ACC112 (cell line): ENCODE measurements around the gene SETD9.
A peak's percentile ranks its signal among the peaks of the same experiment; 100 is the strongest.

ENCODE experiments used
- H2AFZ ChIP-seq: fragments of 200-600 bp; sonication (generic); one replicate; pipeline ENCODE4 v1.6.0; 2017; ENCODE audit warnings: antibody characterized with exemption, low read length; ENCODE audit not compliant: unreplicated experiment
- H3K27ac ChIP-seq: fragments of 200-600 bp; sonication (generic); 2 replicates; pipeline ENCODE4 v1.5.1; 2014; ENCODE audit warnings: low read depth, mild to moderate bottlenecking, antibody characterized with exemption, low read length, moderate library complexity
- H3K27me3 ChIP-seq: fragments of 200-600 bp; sonication (generic); 2 replicates; pipeline ENCODE4 v1.6.1; 2014; ENCODE audit warnings: mild to moderate bottlenecking, antibody characterized with exemption, low read length, moderate library complexity, mixed read lengths; ENCODE audit not compliant: insufficient read depth
- H3K36me3 ChIP-seq: fragments of 200-600 bp; sonication (generic); 2 replicates; pipeline ENCODE4 v1.6.1; 2016; ENCODE audit warnings: mild to moderate bottlenecking, antibody characterized with exemption, low read length, moderate library complexity, mixed read lengths; ENCODE audit not compliant: insufficient read depth
- H3K4me1 ChIP-seq: fragments of 200-600 bp; sonication (generic); one replicate; pipeline ENCODE4 v1.6.1; 2016; ENCODE audit warnings: low read length, mixed read lengths; ENCODE audit not compliant: insufficient read depth, unreplicated experiment, control insufficient read depth
- H3K4me3 ChIP-seq: fragments of 200-600 bp; sonication (generic); 2 replicates; pipeline ENCODE4 v1.5.1; 2014; ENCODE audit warnings: mild to moderate bottlenecking, low read depth, low read length
- H3K79me2 ChIP-seq: fragments of 200-600 bp; sonication (generic); one replicate; pipeline ENCODE4 v1.6.0; 2016; ENCODE audit warnings: low read length; ENCODE audit not compliant: control insufficient read depth, unreplicated experiment, insufficient read depth

Gene SETD9

GRCh38 chr5:56909294-56910209 lies at the start of gene SETD9:
TSS of gene SETD9 (plus strand) at chr5:56909596. CDS start at chr5:56909646, 50 bp downstream.
- Histone ChIP-seq H3K27me3 (no peaks in the 10 kb centered on the region), H3K36me3 (no peaks in the 10 kb centered on the region), H3K4me1 (peaks cover 6% of the 10 kb centered on the region), H3K79me2 (peaks cover 5% of the 10 kb centered on the region), H2AFZ (peak within 1 kb of the TSS; percentile 99), H3K4me3 (peak within 1 kb of the TSS; percentile 94), H3K27ac (peak within 1 kb of the TSS; percentile 92)

GRCh38 chr5:56861893-56862485 lies 47.4 kb upstream of the SETD9 start:
- Histone ChIP-seq H3K27ac (no peak overlapping the region), H3K4me3 (no peak overlapping the region), H2AFZ (no peak overlapping the region), H3K79me2 (no peaks in the 10 kb centered on the region), H3K4me1 (no peaks in the 10 kb centered on the region), H3K36me3 (no peaks in the 10 kb centered on the region), H3K27me3 (no peaks in the 10 kb centered on the region)

GRCh38 chr5:56862909-56863308 lies 46.5 kb upstream of the SETD9 start:
- Histone ChIP-seq H3K79me2 (no peaks in the 10 kb centered on the region), H2AFZ (no peak overlapping the region), H3K36me3 (no peaks in the 10 kb centered on the region), H3K27me3 (no peaks in the 10 kb centered on the region), H3K27ac (no peak overlapping the region), H3K4me1 (no peaks in the 10 kb centered on the region), H3K4me3 (no peak overlapping the region)

GRCh38 chr5:56871777-56872176 lies 37.6 kb upstream of the SETD9 start:
- peaks cover 9% of the 10 kb centered on the region for H3K36me3 ChIP-seq
- H3K4me3 ChIP-seq = no peak overlapping the region
- no peaks in the 10 kb centered on the region for H3K27me3 ChIP-seq
- H3K27ac ChIP-seq = no peak overlapping the region
- no peaks in the 10 kb centered on the region for H3K4me1 ChIP-seq
- no peak overlapping the region for H2AFZ ChIP-seq
- no peaks in the 10 kb centered on the region for H3K79me2 ChIP-seq

- H3K36me3 ChIP-seq = peaks cover 9% of the 10 kb centered on the region
Measured at GRCh38 chr5:56873056-56873455, 36.3 kb upstream of the SETD9 start.

GRCh38 chr5:56876327-56876726 lies 33.1 kb upstream of the SETD9 start:
- Histone ChIP-seq H2AFZ (no peak overlapping the region), H3K27ac (no peak overlapping the region), H3K79me2 (no peaks in the 10 kb centered on the region), H3K36me3 (peaks cover 13% of the 10 kb centered on the region), H3K4me1 (no peaks in the 10 kb centered on the region), H3K4me3 (no peak overlapping the region), H3K27me3 (no peaks in the 10 kb centered on the region)

More at GRCh38 chr5:56873056-56873455, 36.3 kb upstream of the SETD9 start:
- Histone ChIP-seq H3K79me2 (no peaks in the 10 kb centered on the region), H3K27ac (no peak overlapping the region), H3K27me3 (no peaks in the 10 kb centered on the region), H3K4me3 (no peak overlapping the region), H3K4me1 (no peaks in the 10 kb centered on the region), H2AFZ (no peak overlapping the region)

GRCh38 chr5:56881571-56881970 lies 27.8 kb upstream of the SETD9 start:
- Histone ChIP-seq H3K4me1 (no peaks in the 10 kb centered on the region), H3K27ac (no peak overlapping the region), H3K27me3 (no peaks in the 10 kb centered on the region), H2AFZ (no peak overlapping the region), H3K4me3 (no peak overlapping the region), H3K36me3 (peaks cover 19% of the 10 kb centered on the region), H3K79me2 (no peaks in the 10 kb centered on the region)

- Histone ChIP-seq H3K4me1 (no peaks in the 10 kb centered on the region), H3K36me3 (peaks cover 5% of the 10 kb centered on the region; the same call in 1 of the 2 replicates)
Measured at GRCh38 chr5:56893251-56893951, 16.0 kb upstream of the SETD9 start.

GRCh38 chr5:56896763-56897162 lies 12.6 kb upstream of the SETD9 start:
- H3K79me2 ChIP-seq = no peaks in the 10 kb centered on the region
- no peaks in the 10 kb centered on the region for H3K36me3 ChIP-seq
- H3K4me1 ChIP-seq = peaks cover 8% of the 10 kb centered on the region
- no peak overlapping the region for H3K4me3 ChIP-seq
- no peaks in the 10 kb centered on the region for H3K27me3 ChIP-seq
- no peak overlapping the region for H2AFZ ChIP-seq
- H3K27ac ChIP-seq = no peak overlapping the region

More at GRCh38 chr5:56893251-56893951, 16.0 kb upstream of the SETD9 start:
- Histone ChIP-seq H3K4me3 (no peak overlapping the region), H3K27me3 (no peaks in the 10 kb centered on the region), H3K79me2 (no peaks in the 10 kb centered on the region), H3K27ac (no peak overlapping the region), H2AFZ (no peak overlapping the region)

GRCh38 chr5:56898213-56898612 lies 11.2 kb upstream of the SETD9 start:
- Histone ChIP-seq H3K36me3 (no peaks in the 10 kb centered on the region), H3K27ac (no peak overlapping the region), H3K27me3 (no peaks in the 10 kb centered on the region), H2AFZ (no peak overlapping the region), H3K4me3 (no peak overlapping the region), H3K79me2 (no peaks in the 10 kb centered on the region), H3K4me1 (peaks cover 8% of the 10 kb centered on the region)
